ENCODE data around the gene MAP2. TPM values are rescaled to one million over a fixed set of nuclear protein-coding genes. Genes with fewer than 3 reads are reported as not detected.

Gene MAP2
- total and polyA plus RNA-seq, 2 of the 13 experiments (the other 11 are each of a cell fraction or from before 2014, with no cell fraction given): 0.08 TPM; not detected in 1

DNA sequence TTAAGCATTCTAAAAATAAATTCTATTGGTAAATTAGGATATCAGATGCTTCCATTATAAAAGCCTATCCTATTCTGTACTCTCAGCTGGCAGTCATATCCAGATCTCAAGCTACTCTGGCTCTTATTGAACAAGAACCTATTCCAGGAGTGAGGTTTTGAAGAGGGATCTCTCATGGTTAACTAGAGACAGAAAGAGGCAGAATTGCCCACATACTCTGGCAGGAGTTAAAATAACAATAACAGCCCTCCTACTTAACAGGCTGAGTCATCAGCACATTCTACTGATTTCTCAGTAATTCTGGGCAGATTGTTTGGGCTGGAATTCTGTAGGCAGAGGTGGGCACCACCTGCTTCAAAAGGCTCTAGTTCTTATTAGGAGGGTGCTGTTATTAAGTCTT lies 205.8 kb downstream of the MAP2 start:
- no TSS peak for BruUV-seq (replicated peaks)

More for the DNA sequence above, 205.8 kb downstream of the MAP2 start:
- no peak overlapping the region for H3K27ac ChIP-seq (ENCODE audit: extremely low read length, insufficient read depth, low read length)
- no peak for ATAC-seq
- TF ChIP-seq MEIS1 (CRISPR knock-in tag; IDR thresholded peaks at IDR 0.05; ENCODE audit: borderline replicate concordance) (no peak), AGO2 (optimal IDR thresholded peaks at IDR 0.05; ENCODE audit: low read depth, low read length) (no peak), ZNF790 (CRISPR knock-in tag; IDR thresholded peaks at IDR 0.05; ENCODE audit: borderline replicate concordance) (no peak), DPF2 (CRISPR knock-in tag; IDR thresholded peaks at IDR 0.05; ENCODE audit: borderline replicate concordance, low read depth) (no peak), HHEX (CRISPR knock-in tag; IDR thresholded peaks at IDR 0.05) (no peak), NPAS2 (CRISPR knock-in tag; IDR thresholded peaks at IDR 0.05; ENCODE audit: borderline replicate concordance) (no peak), HCFC1 (IDR thresholded peaks at IDR 0.05; ENCODE audit: low read depth, low read length) (no peak), FOXK1 (CRISPR knock-in tag; IDR thresholded peaks at IDR 0.05; ENCODE audit: borderline replicate concordance, low read depth) (no peak), HMGA1 (CRISPR knock-in tag; conservative IDR thresholded peaks at IDR 0.05) (no peak), ZNF34 (CRISPR knock-in tag; IDR thresholded peaks at IDR 0.05; ENCODE audit: borderline replicate concordance) (no peak), ZNF567 (CRISPR knock-in tag; IDR thresholded peaks at IDR 0.05; ENCODE audit: borderline replicate concordance) (no peak), SRSF9 (IDR thresholded peaks at IDR 0.05; ENCODE audit: borderline replicate concordance, insufficient read depth, low read depth, low read length, poor library complexity, severe bottlenecking) (no peak), MTF1 (CRISPR knock-in tag; IDR thresholded peaks at IDR 0.05) (no peak), RBFOX2 (IDR thresholded peaks at IDR 0.05; ENCODE audit: low read depth, low read length) (no peak), ZNF296 (CRISPR knock-in tag; conservative IDR thresholded peaks at IDR 0.05) (no peak), EEA1 (CRISPR knock-in tag; IDR thresholded peaks at IDR 0.05; ENCODE audit: borderline replicate concordance) (no peak), FLYWCH1 (CRISPR knock-in tag; IDR thresholded peaks at IDR 0.05) (no peak)
- TF ChIP-seq, protein P1, sequence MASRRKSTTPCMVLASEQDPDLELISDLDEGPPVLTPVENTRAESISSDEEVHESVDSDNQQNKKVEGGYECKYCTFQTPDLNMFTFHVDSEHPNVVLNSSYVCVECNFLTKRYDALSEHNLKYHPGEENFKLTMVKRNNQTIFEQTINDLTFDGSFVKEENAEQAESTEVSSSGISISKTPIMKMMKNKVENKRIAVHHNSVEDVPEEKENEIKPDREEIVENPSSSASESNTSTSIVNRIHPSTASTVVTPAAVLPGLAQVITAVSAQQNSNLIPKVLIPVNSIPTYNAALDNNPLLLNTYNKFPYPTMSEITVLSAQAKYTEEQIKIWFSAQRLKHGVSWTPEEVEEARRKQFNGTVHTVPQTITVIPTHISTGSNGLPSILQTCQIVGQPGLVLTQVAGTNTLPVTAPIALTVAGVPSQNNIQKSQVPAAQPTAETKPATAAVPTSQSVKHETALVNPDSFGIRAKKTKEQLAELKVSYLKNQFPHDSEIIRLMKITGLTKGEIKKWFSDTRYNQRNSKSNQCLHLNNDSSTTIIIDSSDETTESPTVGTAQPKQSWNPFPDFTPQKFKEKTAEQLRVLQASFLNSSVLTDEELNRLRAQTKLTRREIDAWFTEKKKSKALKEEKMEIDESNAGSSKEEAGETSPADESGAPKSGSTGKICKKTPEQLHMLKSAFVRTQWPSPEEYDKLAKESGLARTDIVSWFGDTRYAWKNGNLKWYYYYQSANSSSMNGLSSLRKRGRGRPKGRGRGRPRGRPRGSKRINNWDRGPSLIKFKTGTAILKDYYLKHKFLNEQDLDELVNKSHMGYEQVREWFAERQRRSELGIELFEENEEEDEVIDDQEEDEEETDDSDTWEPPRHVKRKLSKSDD (CRISPR knock-in tag; IDR thresholded peaks at IDR 0.05; ENCODE audit: low read depth): no peak
- TF ChIP-seq, protein P2, sequence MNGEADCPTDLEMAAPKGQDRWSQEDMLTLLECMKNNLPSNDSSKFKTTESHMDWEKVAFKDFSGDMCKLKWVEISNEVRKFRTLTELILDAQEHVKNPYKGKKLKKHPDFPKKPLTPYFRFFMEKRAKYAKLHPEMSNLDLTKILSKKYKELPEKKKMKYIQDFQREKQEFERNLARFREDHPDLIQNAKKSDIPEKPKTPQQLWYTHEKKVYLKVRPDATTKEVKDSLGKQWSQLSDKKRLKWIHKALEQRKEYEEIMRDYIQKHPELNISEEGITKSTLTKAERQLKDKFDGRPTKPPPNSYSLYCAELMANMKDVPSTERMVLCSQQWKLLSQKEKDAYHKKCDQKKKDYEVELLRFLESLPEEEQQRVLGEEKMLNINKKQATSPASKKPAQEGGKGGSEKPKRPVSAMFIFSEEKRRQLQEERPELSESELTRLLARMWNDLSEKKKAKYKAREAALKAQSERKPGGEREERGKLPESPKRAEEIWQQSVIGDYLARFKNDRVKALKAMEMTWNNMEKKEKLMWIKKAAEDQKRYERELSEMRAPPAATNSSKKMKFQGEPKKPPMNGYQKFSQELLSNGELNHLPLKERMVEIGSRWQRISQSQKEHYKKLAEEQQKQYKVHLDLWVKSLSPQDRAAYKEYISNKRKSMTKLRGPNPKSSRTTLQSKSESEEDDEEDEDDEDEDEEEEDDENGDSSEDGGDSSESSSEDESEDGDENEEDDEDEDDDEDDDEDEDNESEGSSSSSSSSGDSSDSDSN (CRISPR knock-in tag; IDR thresholded peaks at IDR 0.05): no peak
- in situ Hi-C loops (cut with HindIII; ENCODE audit: extremely low pct_ligation_motif_present, low pct_unique_long_range_greater_than_20kb): no loop called here
- H3K9ac ChIP-seq (ENCODE audit: insufficient read depth, low read depth, low read length): no peak overlapping the region
- POLR2A ChIA-PET: no interaction called here
- H2AFZ ChIP-seq (ENCODE audit: low read length): no peak overlapping the region
- no peak overlapping the region for H3K4me2 ChIP-seq (ENCODE audit: low read depth, low read length)
- DNase-seq (ENCODE audit: low spot score): no peak
- H3K27me3 ChIP-seq (ENCODE audit: control insufficient read depth in 1 of 2, insufficient read depth in 2 of 2, low read length in 2 of 2): no peaks in the 10 kb centered on the region
- H3K4me1 ChIP-seq (ENCODE audit: insufficient read depth, low read length): no peaks in the 10 kb centered on the region
- H4K20me1 ChIP-seq (ENCODE audit: insufficient read depth, low read length): no peaks in the 10 kb centered on the region
- no peak for FAIRE-seq
- no peaks in the 10 kb centered on the region for H3K9me3 ChIP-seq (ENCODE audit: low read length)
- H3K36me3 ChIP-seq (replicated peaks in 1 of 2; ENCODE audit: control insufficient read depth in 1 of 2, insufficient read depth in 2 of 2, low read length in 2 of 2): no peaks in the 10 kb centered on the region
- intact Hi-C loops (cut with micrococcal nuclease; ENCODE audit: unreplicated experiment): no loop called here
- no peaks in the 10 kb centered on the region for H3K79me2 ChIP-seq (ENCODE audit: insufficient read depth, low read length)
- no peak overlapping the region for H3K4me3 ChIP-seq (replicated peaks in 1 of 3; ENCODE audit: insufficient read depth in 1 of 3, low read depth in 2 of 3, low read length in 3 of 3)
- CTCF ChIA-PET (ENCODE audit: low intra/inter-chr PET ratio, low total read pairs): no interaction called here

Data from HepG2 (cell line).